HG03378 (cell line): ENCODE results near the gene MAGEA2B.
"Not testable (repeated sequence)": the region's sequence is repeated elsewhere in the genome, so short reads cannot be mapped to it uniquely, and the experiment has no call there.

Experiments used
- ATAC-seq: cut with Tn5 transposase; IDR thresholded peaks from one replicate; pipeline ENCODE4 v1.9.1; 2021; ENCODE audit warnings: mild to moderate bottlenecking, moderate library complexity; ENCODE audit not compliant: unreplicated experiment

Gene MAGEA2B, protein sequence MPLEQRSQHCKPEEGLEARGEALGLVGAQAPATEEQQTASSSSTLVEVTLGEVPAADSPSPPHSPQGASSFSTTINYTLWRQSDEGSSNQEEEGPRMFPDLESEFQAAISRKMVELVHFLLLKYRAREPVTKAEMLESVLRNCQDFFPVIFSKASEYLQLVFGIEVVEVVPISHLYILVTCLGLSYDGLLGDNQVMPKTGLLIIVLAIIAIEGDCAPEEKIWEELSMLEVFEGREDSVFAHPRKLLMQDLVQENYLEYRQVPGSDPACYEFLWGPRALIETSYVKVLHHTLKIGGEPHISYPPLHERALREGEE

DNA sequence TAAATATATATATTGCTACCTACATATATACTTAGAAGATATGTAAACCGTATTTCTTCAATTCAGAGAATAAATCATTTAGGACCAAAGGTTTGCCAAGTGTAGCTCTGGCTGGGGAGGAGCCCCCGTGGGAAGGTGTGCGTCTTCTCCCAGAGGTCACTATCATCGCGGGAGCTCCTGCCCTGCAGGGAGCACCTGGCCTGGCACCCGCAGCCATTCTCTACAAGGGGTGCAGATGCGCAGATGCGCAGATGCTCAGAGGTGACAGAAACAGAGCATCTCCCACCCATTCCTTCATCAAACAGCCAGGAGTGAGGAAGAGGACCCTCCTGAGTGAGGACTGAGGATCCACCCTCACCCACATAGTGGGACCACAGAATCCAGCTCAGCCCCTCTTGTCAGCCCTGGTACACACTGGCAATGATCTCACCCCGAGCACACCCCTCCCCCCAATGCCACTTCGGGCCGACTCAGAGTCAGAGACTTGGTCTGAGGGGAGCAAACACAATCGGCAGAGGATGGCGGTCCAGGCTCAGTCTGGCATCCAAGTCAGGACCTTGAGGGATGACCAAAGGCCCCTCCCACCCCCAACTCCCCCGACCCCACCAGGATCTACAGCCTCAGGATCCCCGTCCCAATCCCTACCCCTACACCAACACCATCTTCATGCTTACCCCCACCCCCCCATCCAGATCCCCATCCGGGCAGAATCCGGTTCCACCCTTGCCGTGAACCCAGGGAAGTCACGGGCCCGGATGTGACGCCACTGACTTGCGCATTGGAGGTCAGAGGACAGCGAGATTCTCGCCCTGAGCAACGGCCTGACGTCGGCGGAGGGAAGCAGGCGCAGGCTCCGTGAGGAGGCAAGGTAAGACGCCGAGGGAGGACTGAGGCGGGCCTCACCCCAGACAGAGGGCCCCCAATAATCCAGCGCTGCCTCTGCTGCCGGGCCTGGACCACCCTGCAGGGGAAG, at the start of gene MAGEA2B:
Gene MAGEA2B, plus strand, starts transcription at position 814 of the 973 bp plus-strand sequence. CDS start 2,479 bp downstream, outside the sequence.
- ATAC-seq: not testable (repeated sequence)

DNA sequence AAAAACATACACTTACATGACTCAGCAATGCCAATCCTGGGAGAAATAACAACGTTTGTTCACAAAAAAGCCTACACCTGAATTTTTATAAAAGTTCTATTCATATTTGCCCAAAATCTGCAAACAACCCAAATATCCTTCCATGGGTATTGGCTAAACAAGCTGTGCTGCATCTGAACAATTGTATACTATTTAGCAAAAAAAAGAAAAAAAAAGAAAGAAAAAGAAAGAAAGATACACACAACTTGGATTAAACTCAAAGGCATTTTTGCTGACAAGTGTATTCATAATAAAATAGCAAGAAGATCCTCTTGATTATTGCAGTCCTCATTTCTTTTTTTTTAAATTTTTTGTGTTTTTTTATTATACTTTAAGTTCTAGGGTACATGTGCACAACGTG, 40.3 kb upstream of the MAGEA2B start:
- ATAC-seq: no peak

DNA sequence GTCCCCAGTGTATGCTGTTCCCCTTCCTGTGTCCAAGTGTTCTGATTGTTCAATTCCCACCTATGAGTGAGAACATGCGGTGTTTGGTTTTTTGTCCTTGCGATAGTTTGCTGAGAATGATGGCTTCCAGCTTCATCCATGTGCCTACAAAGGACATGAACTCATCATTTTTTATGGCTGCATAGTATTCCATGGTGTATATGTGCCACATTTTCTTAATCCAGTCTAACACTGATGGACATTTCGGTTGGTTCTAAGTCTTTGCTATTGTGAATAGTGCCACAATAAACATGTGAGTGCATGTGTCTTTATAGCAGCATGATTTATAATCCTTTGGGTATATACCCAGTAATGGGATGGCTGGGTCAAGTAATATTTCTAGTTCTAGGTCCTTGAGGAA, 39.8 kb upstream of the MAGEA2B start:
- not testable (repeated sequence) for ATAC-seq

DNA sequence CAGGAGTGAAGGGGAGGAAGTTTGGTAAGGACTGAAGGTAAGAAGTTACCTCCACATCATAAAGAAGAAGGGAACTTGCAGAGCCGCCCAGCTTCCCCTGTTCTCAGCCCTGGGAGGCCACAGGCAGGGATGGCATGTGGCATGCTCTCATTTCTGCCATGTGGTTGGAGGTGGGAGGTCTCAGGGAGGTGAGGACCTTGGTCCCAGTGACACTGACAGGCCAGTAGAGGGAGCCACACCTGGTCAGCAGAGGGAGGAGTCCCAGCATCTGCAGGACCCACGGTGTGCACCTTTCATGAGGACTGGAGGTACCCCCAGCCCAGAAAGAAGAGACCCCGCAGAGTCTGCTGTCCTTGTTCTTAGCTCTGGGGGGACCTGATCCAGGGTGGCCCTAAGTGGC, 33.4 kb upstream of the MAGEA2B start:
- not testable (repeated sequence) for ATAC-seq

DNA sequence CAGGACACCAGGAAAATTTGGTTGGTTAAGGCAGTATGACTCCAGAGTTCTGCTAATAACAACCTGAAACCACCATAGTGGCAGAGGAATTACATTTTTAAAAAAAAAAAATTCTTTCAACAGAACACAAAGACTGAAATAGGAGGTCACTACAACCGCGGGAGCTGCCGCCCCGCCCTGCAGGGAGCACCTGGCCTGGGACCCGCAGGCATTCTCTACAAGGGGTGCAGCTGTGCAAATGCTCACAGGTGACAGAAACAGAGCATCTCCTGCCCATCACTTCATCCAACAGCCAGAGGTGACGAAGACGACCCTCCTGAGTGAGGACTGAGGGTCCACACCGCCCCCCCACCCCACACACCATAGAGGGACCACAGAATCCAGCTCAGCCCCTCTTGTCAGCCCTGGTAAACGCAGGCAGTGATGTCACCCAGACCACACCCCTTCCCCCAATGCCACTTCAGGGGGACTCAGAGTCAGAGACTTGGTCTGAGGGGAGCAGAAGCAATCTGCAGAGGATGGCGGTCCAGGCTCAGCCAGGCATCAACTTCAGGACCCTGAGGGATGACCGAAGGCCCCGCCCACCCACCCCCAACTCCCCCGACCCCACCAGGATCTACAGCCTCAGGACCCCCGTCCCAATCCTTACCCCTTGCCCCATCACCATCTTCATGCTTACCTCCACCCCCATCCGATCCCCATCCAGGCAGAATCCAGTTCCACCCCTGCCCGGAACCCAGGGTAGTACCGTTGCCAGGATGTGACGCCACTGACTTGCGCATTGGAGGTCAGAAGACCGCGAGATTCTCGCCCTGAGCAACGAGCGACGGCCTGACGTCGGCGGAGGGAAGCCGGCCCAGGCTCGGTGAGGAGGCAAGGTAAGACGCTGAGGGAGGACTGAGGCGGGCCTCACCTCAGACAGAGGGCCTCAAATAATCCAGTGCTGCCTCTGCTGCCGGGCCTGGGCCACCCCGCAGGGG, 16.2 kb upstream of the MAGEA2B start, which contains the start of gene MAGEA3:
Gene MAGEA3, plus strand, starts transcription at position 843 of the 980 bp plus-strand sequence. CDS start 2,039 bp downstream, outside the sequence.
- not testable (repeated sequence) for ATAC-seq

DNA sequence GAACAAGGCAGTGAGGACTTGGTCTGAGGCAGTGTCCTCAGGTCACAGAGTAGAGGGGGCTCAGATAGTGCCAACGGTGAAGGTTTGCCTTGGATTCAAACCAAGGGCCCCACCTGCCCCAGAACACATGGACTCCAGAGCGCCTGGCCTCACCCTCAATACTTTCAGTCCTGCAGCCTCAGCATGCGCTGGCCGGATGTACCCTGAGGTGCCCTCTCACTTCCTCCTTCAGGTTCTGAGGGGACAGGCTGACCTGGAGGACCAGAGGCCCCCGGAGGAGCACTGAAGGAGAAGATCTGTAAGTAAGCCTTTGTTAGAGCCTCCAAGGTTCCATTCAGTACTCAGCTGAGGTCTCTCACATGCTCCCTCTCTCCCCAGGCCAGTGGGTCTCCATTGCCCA, 14.0 kb upstream of the MAGEA2B start:
- not testable (repeated sequence) for ATAC-seq

DNA sequence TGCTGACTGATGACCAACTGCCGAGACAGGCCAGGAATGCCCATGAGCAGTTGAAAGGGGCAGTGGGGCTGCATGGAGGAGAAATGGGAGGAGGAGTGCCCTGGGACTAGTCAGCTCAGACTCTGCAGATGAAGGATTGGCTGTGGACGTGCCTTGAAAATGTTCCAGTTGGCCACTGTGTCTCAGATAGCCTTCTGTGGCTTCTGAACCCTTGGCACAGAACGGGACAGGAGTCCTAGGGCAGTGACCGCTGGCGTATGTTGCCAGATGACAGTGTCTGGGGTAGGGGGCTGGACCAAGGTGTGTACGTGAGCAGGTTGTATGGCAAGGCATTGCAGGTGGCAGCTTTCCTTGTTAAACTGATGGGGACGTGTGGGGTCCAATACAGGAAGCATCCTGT, 7.9 kb upstream of the MAGEA2B start:
- not testable (repeated sequence) for ATAC-seq

DNA sequence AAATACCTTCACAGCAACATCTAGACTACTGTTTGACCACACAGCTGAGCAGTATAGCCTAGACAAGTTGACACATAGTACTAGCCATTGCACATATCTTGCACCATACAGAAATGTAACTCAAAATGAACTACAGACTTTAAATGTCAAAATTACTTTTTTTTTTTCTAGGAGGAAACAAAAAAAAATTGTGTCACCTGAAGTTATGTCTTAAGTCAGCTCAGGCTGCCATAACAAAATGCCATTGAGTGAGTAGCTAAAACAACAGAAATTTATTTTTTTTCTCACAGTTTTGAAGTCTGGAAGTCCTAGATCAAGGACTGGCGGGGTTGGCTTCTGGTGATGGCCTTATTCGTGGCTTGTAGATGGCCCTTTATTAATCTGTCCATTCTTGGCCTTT, 5.3 kb upstream of the MAGEA2B start, which contains the start of gene CSAG2:
Gene CSAG2, minus strand, starts transcription at position 101 of the 400 bp plus-strand sequence. CDS start 161 bp downstream, outside the sequence.
- ATAC-seq: not testable (repeated sequence)

DNA sequence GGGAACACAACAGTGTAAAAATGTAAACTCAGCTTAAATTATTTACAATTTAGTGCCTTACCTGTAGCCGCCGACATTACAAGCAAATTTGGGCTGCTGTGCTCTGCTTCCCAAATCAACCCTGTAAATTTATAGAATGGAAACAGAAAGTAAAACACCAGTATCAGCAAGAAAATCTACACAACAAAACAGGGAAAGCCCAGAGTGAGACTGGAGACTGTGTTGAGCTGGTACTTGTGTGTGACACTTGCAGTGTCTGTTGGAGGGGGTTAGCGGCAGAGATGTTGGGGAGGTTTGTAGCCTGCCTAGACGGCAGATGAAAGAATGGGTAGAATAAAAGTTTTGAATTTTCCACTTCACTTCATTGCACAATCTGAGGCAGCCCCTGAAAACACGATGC, 1.2 kb upstream of the MAGEA2B start:
- ATAC-seq: not testable (repeated sequence)

DNA sequence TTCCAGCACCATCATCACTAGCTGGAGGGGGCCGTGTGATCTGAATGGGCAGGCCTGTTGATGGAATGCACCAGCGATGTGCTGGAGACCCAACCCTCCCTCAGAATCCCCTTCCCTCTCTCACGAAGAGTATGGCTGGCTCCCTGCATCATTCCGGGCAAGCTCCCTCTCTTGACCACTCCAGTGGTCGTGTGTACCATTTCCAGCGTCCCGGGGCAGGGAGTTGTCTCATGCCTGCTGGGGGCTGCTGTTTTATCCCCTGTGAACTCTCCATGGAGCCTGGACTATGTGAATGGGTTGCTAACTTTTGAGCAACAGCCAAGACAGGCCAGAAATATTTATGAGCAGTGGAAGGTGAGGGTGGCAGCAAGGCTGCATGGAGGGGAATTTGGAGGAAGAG, 11.0 kb downstream of the MAGEA2B start:
- no peak for ATAC-seq

DNA sequence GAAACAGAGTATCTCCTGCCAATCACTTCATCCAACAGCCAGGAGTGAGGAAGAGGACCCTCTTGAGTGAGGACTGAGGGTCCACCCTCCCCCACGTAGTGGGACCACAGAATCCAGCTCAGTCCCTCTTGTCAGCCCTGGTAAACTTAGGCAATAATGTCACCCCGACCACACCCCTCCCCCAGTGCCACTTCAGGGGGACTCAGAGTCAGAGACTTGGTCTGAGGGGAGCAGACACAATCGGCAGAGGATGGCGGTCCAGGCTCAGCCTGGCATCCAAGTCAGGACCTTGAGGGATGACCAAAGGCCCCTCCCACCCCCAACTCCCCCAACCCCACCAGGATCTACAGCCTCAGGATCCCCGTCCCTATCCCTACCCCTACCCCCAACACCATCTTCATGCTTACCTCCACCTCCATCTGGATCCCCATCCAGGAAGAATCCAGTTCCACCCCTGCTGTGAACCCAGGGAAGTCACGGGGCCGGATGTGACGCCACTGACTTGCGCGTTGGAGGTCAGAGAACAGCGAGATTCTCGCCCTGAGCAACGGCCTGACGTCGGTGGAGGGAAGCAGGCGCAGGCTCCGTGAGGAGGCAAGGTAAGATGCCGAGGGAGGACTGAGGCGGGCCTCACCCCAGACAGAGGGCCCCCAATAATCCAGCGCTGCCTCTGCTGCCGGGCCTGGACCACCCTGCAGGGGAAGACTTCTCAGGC, 19.0 kb downstream of the MAGEA2B start, which contains the start of the genes CSAG1 and MAGEA12:
Gene CSAG1, minus strand, starts transcription at position 461 of the 715 bp plus-strand sequence. CDS start 1,261 bp downstream, outside the sequence.
Gene MAGEA12, plus strand, starts transcription at position 497 of the 715 bp plus-strand sequence. CDS start 2,405 bp downstream, outside the sequence.
- ATAC-seq: no peak

DNA sequence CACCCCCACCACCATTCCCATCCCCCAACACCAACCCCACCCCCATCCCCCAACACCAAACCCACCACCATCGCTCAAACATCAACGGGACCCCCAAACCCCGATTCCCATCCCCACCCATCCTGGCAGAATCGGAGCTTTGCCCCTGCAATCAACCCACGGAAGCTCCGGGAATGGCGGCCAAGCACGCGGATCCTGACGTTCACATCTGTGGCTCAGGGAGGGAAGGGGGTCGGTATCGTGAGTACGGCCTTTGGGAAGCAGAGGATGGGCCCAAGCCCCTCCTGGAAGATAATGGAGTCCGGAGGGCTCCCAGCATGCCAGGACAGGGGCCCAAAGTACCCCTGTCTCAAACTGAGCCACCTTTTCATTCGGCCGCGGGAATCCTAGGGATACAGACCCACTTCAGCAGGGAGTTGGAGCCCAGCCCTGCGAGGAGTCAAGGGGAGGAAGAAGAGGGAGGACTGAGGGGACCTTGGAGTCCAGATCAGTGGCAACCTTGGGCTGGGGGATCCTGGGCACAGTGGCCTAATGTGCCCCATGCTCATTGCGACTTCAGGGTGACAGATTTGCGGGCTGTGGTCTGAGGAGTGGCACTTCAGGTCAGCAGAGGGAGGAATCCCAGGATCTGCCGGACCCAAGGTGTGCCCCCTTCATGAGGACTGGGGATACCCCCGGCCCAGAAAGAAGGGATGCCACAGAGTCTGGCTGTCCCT, 19.9 kb downstream of the MAGEA2B start:
- ATAC-seq: not testable (repeated sequence)

DNA sequence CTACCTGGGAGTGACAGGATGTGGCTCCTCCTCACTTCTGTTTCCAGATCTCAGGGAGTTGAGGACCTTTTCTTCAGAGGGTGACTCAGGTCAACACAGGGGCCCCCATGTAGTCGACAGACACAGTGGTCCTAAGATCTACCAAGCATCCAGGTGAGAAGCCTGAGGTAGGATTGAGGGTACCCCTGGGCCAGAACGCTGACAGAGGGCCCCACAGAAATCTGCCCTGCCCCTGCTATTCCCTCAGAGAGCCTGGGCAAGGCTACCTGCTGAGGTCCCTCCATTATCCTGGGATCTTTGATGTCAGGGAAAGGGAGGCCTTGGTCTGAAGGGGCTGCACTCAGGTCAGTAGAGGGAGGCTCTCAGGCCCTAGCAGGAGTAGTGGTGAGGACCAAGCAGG, 20.7 kb downstream of the MAGEA2B start:
- no peak for ATAC-seq

DNA sequence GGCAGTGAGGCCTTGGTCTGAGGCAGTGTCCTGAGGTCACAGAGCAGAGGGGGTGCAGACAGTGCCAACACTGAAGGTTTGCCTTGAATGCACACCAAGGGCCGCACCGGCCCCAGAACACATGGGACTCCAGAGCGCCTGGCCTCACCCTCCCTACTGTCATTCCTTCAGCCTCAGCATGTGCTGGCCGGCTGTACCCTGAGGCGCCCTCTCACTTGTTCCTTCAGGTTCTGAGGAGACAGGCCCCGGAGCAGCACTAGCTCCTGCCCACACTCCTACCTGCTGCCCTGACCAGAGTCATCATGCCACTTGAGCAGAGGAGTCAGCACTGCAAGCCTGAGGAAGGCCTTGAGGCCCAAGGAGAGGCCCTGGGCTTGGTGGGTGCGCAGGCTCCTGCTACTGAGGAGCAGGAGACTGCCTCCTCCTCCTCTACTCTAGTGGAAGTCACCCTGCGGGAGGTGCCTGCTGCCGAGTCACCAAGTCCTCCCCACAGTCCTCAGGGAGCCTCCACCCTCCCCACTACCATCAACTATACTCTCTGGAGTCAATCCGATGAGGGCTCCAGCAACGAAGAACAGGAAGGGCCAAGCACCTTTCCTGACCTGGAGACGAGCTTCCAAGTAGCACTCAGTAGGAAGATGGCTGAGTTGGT, 21.6 kb downstream of the MAGEA2B start:
- no peak for ATAC-seq

DNA sequence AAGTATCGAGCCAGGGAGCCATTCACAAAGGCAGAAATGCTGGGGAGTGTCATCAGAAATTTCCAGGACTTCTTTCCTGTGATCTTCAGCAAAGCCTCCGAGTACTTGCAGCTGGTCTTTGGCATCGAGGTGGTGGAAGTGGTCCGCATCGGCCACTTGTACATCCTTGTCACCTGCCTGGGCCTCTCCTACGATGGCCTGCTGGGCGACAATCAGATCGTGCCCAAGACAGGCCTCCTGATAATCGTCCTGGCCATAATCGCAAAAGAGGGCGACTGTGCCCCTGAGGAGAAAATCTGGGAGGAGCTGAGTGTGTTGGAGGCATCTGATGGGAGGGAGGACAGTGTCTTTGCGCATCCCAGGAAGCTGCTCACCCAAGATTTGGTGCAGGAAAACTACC, 22.1 kb downstream of the MAGEA2B start:
- not testable (repeated sequence) for ATAC-seq

DNA sequence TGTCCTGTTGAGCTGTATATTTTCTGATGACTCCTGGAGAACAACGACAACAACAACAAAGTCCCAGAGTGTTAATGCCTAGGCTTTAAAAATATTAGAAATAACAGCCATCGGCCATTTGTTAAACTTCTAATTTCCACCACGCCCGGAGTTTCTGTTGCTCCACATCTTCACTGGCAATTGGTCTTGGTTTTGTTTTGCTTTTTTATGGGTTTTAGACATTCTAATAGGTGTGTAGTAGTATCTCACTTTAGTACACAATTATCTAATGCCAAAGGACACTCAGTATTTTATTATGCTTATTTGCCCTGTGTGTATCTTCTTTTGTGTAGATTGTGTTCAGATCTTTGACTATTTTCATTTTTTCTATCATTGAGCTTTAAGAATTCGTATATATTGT, 24.1 kb downstream of the MAGEA2B start:
- ATAC-seq: no peak

DNA sequence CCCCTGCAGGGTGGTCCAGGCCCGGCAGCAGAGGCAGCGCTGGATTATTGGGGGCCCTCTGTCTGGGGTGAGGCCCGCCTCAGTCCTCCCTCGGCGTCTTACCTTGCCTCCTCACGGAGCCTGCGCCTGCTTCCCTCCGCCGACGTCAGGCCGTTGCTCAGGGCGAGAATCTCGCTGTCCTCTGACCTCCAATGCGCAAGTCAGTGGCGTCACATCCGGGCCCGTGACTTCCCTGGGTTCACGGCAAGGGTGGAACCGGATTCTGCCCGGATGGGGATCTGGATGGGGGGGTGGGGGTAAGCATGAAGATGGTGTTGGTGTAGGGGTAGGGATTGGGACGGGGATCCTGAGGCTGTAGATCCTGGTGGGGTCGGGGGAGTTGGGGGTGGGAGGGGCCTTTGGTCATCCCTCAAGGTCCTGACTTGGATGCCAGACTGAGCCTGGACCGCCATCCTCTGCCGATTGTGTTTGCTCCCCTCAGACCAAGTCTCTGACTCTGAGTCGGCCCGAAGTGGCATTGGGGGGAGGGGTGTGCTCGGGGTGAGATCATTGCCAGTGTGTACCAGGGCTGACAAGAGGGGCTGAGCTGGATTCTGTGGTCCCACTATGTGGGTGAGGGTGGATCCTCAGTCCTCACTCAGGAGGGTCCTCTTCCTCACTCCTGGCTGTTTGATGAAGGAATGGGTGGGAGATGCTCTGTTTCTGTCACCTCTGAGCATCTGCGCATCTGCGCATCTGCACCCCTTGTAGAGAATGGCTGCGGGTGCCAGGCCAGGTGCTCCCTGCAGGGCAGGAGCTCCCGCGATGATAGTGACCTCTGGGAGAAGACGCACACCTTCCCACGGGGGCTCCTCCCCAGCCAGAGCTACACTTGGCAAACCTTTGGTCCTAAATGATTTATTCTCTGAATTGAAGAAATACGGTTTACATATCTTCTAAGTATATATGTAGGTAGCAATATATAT, 39.5 kb downstream of the MAGEA2B start, which contains the start of gene MAGEA2:
Gene MAGEA2, minus strand, starts transcription at position 157 of the 965 bp plus-strand sequence. CDS start 2,479 bp downstream, outside the sequence.
- ATAC-seq: not testable (repeated sequence)
